Stimulated activated CD4-positive, alpha-beta T cell treated with anti-CD3 and anti-CD28 coated beads, Interleukin-15, amount 100 ng/mL, for 1 hour (primary cell): ENCODE measurements around the gene SSNA1.
"Not testable (repeated sequence)": the region's sequence is repeated elsewhere in the genome, so short reads cannot be mapped to it uniquely, and the experiment has no call there.

Source experiments
- DNase-seq, 2 donors: peaks; one replicate each; pipeline ENCODE4 v3.0.0-alpha.2; 2020; ENCODE audit warnings: low read depth in 1 of 2, low spot score in 1 of 2

Gene SSNA1

GRCh38 chr9:137230705-137231371 lies 42.4 kb downstream of the SSNA1 start, which contains the start of gene SLC34A3:
SLC34A3 (plus strand) TSS chr9:137230901; CDS start chr9:137231703, 802 bp downstream.
- DNase-seq: no peak

GRCh38 chr9:137231372-137232039 lies 43.0 kb downstream of the SSNA1 start:
- DNase-seq: no peak

GRCh38 chr9:137232101-137232500 lies 43.6 kb downstream of the SSNA1 start:
- no peak for DNase-seq

- no peak for DNase-seq
Observed at GRCh38 chr9:137232510-137232909, 44.0 kb downstream of the SSNA1 start.

GRCh38 chr9:137233143-137233980 lies 44.9 kb downstream of the SSNA1 start:
- no peak for DNase-seq

GRCh38 chr9:137234055-137234697 lies 45.7 kb downstream of the SSNA1 start:
- no peak for DNase-seq

- DNase-seq: no peak
Observed at GRCh38 chr9:137234758-137235423, 46.4 kb downstream of the SSNA1 start.

- DNase-seq: no peak
Observed at GRCh38 chr9:137235424-137236237, 47.2 kb downstream of the SSNA1 start.

- peak; percentile 83 to 91 for DNase-seq
Observed at GRCh38 chr9:137236238-137236935, 47.9 kb downstream of the SSNA1 start.

- DNase-seq: no peak
Observed at GRCh38 chr9:137236936-137237421, 48.5 kb downstream of the SSNA1 start.

GRCh38 chr9:137237759-137238726 lies 49.6 kb downstream of the SSNA1 start:
- no peak for DNase-seq

GRCh38 chr9:137239541-137240200 lies 51.2 kb downstream of the SSNA1 start:
- DNase-seq: not testable (repeated sequence)
